ENCODE data around the gene B4GALNT4. TPM values are rescaled to one million over a fixed set of nuclear protein-coding genes. Genes with fewer than 3 reads are reported as not detected.

B4GALNT4 gene
- total and polyA plus RNA-seq, 2 experiments from 2014 or later: 35.8 to 94.4 TPM

- no peak for DNase-seq (ENCODE audit: low read depth in 1 of 2, low spot score in 1 of 2)
- H3K9me3 ChIP-seq (ENCODE audit: low read depth): no peaks in the 10 kb centered on the region
- no peaks in the 10 kb centered on the region for H3K36me3 ChIP-seq
- no peaks in the 10 kb centered on the region for H3K4me1 ChIP-seq (ENCODE audit: low read depth)
- no peak overlapping the region for H3K27ac ChIP-seq
- no peak overlapping the region for H3K4me3 ChIP-seq
- no peak for TF ChIP-seq CTCF (IDR thresholded peaks at IDR 0.05; ENCODE audit: low read depth, low read length)
- H3K27me3 ChIP-seq: no peaks in the 10 kb centered on the region
Observed at GRCh38 chr11:429391-429790, 60.1 kb downstream of the B4GALNT4 start.

DNA sequence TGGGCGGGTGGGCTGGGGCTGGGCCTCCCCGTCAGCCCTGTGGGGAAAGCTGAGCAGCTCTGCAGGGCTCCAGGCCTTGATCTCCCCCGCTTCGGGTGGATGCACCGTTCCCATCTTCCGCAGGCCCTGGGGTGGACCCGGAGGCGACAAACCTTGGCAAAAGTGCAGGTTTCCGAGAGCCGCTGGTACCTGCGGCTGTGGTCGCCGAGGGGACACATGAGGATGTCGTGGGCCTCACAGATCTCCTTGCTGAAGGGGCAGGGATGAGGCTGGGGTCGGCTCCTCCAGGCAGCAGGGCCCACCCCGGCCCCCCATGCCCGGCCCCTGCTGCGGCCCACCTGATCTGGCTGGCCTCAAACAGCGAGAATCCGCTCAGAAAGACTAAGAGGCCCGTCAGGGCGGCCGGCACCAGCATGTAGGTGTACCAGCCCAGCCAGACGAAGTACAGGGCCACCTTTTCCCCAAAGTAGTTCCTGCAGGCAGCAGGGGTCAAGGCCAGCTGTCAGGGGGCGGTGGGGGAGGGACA lies 60.7 kb downstream of the B4GALNT4 start:
- H3K36me3 ChIP-seq: no peaks in the 10 kb centered on the region
- H3K4me3 ChIP-seq: no peak overlapping the region
- no peaks in the 10 kb centered on the region for H3K27me3 ChIP-seq
- H3K9me3 ChIP-seq (ENCODE audit: low read depth): no peaks in the 10 kb centered on the region
- no peaks in the 10 kb centered on the region for H3K4me1 ChIP-seq (ENCODE audit: low read depth)
- no peak for DNase-seq (ENCODE audit: low read depth in 1 of 2, low spot score in 1 of 2)
- no peak for TF ChIP-seq CTCF (IDR thresholded peaks at IDR 0.05; ENCODE audit: low read depth, low read length)
- no peak overlapping the region for H3K27ac ChIP-seq

Other genes with a start within 250 kb of the B4GALNT4 start
- gene SCGB1C1, start 176.4 kb upstream of the B4GALNT4 start, total RNA-seq: not detected in 2 replicates
- gene SCGB1C1, start 176.4 kb upstream of the B4GALNT4 start, polyA plus RNA-seq: not detected in 2 replicates
- gene BET1L, start 162.1 kb upstream of the B4GALNT4 start, total RNA-seq: 26.8 and 30.6 TPM in 2 replicates
- 44.9 and 62.0 TPM in 2 replicates for gene BET1L, start 162.1 kb upstream of the B4GALNT4 start, polyA plus RNA-seq
- gene RIC8A, start 161.8 kb upstream of the B4GALNT4 start, total RNA-seq: 84.3 and 102 TPM in 2 replicates
- gene RIC8A, start 161.8 kb upstream of the B4GALNT4 start, polyA plus RNA-seq: 75.6 and 81.5 TPM in 2 replicates
- gene SIRT3, start 133.2 kb upstream of the B4GALNT4 start, total RNA-seq: 44.9 and 53.6 TPM in 2 replicates
- 46.1 and 47.7 TPM in 2 replicates for gene SIRT3, start 133.2 kb upstream of the B4GALNT4 start, polyA plus RNA-seq
- gene PSMD13, start 132.5 kb upstream of the B4GALNT4 start, total RNA-seq: 96.3 and 98.4 TPM in 2 replicates
- 167 and 175 TPM in 2 replicates for gene PSMD13, start 132.5 kb upstream of the B4GALNT4 start, polyA plus RNA-seq
- gene NLRP6, start 91.1 kb upstream of the B4GALNT4 start, total RNA-seq: not detected in 2 replicates
- not detected in 2 replicates for gene NLRP6, start 91.1 kb upstream of the B4GALNT4 start, polyA plus RNA-seq
- gene PGGHG, start 80.4 kb upstream of the B4GALNT4 start, total RNA-seq: 29.9 and 88.7 TPM in 2 replicates
- 33.1 and 42.4 TPM in 2 replicates for gene PGGHG, start 80.4 kb upstream of the B4GALNT4 start, polyA plus RNA-seq
- gene IFITM5, start 70.0 kb upstream of the B4GALNT4 start, total RNA-seq: not detected in 2 replicates
- gene IFITM5, start 70.0 kb upstream of the B4GALNT4 start, polyA plus RNA-seq: 0.41 TPM in 1 of 2 replicates, not detected in the other
- 71.6 and 84.8 TPM in 2 replicates for gene IFITM2, start 61.7 kb upstream of the B4GALNT4 start, total RNA-seq
- 267 and 368 TPM in 2 replicates for gene IFITM2, start 61.7 kb upstream of the B4GALNT4 start, polyA plus RNA-seq
- 47.2 and 68.9 TPM in 2 replicates for gene IFITM1, start 55.5 kb upstream of the B4GALNT4 start, total RNA-seq
- 74.3 and 154 TPM in 2 replicates for gene IFITM1, start 55.5 kb upstream of the B4GALNT4 start, polyA plus RNA-seq
- 108 and 137 TPM in 2 replicates for gene IFITM3, start 48.6 kb upstream of the B4GALNT4 start, total RNA-seq
- 498 and 585 TPM in 2 replicates for gene IFITM3, start 48.6 kb upstream of the B4GALNT4 start, polyA plus RNA-seq
- gene PKP3, start 24.7 kb downstream of the B4GALNT4 start, total RNA-seq: 0.09 and 0.70 TPM in 2 replicates
- 0.57 TPM in 1 of 2 replicates, not detected in the other for gene PKP3, start 24.7 kb downstream of the B4GALNT4 start, polyA plus RNA-seq
- 45.6 and 69.5 TPM in 2 replicates for gene SIGIRR, start 45.5 kb downstream of the B4GALNT4 start, total RNA-seq
- gene SIGIRR, start 45.5 kb downstream of the B4GALNT4 start, polyA plus RNA-seq: 35.7 and 46.8 TPM in 2 replicates
- 0.51 TPM in 1 of 2 replicates, not detected in the other for gene ANO9, start 72.5 kb downstream of the B4GALNT4 start, total RNA-seq
- gene ANO9, start 72.5 kb downstream of the B4GALNT4 start, polyA plus RNA-seq: 0.23 and 1.2 TPM in 2 replicates
- gene PTDSS2, start 80.8 kb downstream of the B4GALNT4 start, total RNA-seq: 178 and 202 TPM in 2 replicates
- gene PTDSS2, start 80.8 kb downstream of the B4GALNT4 start, polyA plus RNA-seq: 69.6 and 83.1 TPM in 2 replicates
- 149 and 186 TPM in 2 replicates for gene RNH1, start 137.7 kb downstream of the B4GALNT4 start, total RNA-seq
- 157 and 176 TPM in 2 replicates for gene RNH1, start 137.7 kb downstream of the B4GALNT4 start, polyA plus RNA-seq
- gene HRAS, start 166.1 kb downstream of the B4GALNT4 start, total RNA-seq: 49.6 and 63.1 TPM in 2 replicates
- 60.0 and 97.8 TPM in 2 replicates for gene HRAS, start 166.1 kb downstream of the B4GALNT4 start, polyA plus RNA-seq
- gene LRRC56, start 168.0 kb downstream of the B4GALNT4 start, total RNA-seq: 2.6 and 4.5 TPM in 2 replicates
- 2.5 and 3.4 TPM in 2 replicates for gene LRRC56, start 168.0 kb downstream of the B4GALNT4 start, polyA plus RNA-seq
- 12.3 and 21.1 TPM in 2 replicates for gene LMNTD2, start 191.2 kb downstream of the B4GALNT4 start, total RNA-seq
- gene LMNTD2, start 191.2 kb downstream of the B4GALNT4 start, polyA plus RNA-seq: 18.4 and 18.8 TPM in 2 replicates
- 47.8 and 49.5 TPM in 2 replicates for gene RASSF7, start 191.5 kb downstream of the B4GALNT4 start, total RNA-seq
- 49.6 and 66.7 TPM in 2 replicates for gene RASSF7, start 191.5 kb downstream of the B4GALNT4 start, polyA plus RNA-seq
- 36.4 and 48.0 TPM in 2 replicates for gene PHRF1, start 207.0 kb downstream of the B4GALNT4 start, total RNA-seq
- gene PHRF1, start 207.0 kb downstream of the B4GALNT4 start, polyA plus RNA-seq: 17.8 and 22.8 TPM in 2 replicates
- gene IRF7, start 246.5 kb downstream of the B4GALNT4 start, total RNA-seq: 17.7 and 24.7 TPM in 2 replicates
- gene IRF7, start 246.5 kb downstream of the B4GALNT4 start, polyA plus RNA-seq: 13.0 and 17.0 TPM in 2 replicates

All from cardiac muscle cell (in vitro differentiated cells and primary cell).